Nucleus accumbens (tissue), 56 donors: ENCODE results near the gene RHPN2.
"Not testable (repeated sequence)": the region's sequence is repeated elsewhere in the genome, so short reads cannot be mapped to it uniquely, and the experiment has no call there.

ENCODE experiments used
- DNase-seq, 56 donors: peaks; one replicate each; lab custom pipeline; 2025; lab: John Stamatoyannopoulos, UW

Gene RHPN2

DNA sequence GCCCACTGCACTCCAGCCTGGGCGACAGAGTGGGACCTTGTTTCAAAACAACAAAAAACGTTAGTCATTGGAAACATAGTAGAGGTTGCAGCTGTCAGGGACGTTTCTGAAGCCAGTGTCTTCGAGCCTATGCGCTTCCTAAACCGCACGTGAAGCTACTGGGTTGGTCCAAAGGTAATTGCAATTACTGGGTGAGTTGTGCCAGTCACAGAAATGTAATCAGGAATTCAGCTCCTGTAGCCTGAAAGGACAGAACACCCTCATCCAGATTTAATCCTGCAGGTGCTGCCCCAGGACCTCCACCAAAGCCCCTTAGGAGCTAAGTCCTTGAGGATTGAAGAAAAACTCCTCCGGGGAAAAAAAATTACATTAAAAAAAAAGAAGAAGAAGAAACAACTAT is 2.4 kb upstream of the RHPN2 start:
- DNase-seq, result no peak

DNA sequence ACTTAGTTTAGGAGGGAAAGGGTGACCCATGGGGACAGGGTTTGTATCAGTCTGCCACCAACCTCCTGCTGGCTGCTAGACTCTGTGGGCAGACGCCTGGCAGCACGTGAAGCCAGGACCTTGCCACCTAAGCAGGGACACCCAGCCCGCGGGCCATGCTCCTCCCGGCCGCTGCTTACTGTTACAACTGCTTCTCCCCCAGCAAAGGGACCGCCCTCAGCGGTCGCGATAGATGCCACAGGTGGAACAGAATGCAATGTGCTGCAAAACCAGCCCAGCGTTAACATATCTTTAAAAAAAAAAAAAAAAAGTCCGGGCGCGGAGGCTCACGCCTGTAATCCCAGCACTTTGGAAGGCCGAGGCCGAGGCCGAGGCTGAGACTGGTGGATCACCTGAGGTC is 1.9 kb upstream of the RHPN2 start:
- DNase-seq, result no peak

DNA sequence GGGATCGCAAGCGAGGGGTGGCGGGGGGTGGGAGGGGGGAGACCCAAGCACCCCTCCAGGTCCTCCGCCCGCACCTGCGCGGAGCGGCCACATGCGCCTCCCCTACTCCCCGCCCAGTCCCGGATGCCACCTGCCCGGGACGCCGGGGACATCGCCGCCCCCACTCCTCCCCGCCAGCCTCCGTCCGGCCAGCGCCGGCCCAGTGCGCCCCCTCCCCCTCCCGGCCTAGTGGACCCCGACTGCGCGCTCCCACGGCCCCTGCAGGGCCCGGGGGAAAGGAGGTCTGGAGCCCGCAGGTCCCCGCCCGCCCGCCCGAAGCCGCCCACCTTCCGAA is 263 bp downstream of the RHPN2 start:
- no peak for DNase-seq

DNA sequence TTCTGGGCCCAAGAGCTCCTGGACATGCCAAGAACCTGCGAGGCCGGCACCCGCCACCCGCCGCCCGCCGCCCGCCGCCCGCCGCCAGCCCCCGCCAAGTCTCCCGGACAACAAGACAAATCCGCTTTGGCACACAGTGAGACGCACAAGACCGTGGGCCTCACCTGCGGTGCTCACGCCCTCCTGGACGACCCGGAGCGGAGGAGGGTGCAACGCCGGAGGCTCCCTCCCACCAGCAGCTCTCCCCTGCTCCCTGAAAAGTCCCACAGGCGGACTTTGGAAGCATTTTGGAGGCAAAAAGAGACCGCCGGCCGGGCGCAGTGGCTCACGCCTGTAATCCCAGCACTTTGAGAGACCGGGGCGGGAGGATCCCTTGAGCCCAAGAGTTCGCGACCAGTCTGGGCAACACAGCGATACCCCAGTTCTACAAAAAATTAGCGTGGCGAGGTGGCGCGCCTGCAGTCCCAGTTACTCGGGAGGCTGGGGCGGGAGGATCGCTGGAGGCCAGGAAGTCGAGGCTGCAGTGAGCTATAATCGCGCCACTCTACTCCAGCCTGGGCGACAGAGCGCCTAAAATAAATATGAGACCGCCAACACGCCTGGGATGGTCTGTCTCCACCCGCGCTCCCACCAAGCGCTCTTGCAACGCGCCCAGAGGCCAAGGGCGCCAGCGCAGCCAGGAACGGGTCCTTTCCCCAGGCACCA is 783 bp downstream of the RHPN2 start:
- peak in 1 of 56 donors; percentile 21 for DNase-seq

DNA sequence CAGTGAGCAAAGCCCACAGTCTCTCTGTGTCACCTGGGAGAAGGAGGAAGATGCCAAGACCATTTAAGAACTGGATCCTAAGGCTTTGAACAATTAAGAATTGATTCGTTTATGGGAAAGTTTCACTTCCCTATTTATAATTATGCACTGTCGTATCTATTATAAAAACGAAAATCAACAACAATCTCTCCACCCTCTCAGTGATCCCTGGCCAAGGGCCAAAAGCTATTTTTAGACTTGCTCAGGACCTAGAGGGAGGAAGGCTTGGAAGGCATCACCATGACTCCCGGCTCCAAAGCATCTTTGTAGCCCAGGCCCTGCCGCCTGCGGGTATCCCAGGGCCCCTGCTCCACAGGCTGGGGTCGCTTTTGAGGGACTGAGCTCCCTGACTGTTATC is 1.3 kb downstream of the RHPN2 start:
- DNase-seq, result peak in 4 of 56 donors; percentile 4 to 35 (median 18)

DNA sequence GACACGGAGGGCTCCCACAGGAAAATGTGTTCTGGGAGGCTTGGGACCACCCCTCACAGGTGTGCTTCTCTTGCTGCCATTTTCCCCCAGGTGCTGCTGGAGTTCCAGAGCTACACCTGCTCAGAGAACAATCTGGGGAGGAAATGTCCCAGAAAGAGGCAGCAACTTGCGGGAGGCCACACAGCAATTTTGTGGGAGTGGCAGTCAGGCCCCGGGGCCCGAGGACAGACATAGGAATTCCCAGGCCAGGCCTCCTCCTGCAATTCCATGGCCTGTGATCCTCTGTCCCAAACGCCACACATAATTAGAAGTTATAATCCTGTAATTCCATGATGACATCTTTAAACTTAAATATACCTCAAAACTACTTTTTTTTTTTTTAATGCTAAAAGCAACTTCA is 1.8 kb downstream of the RHPN2 start:
- no peak for DNase-seq

DNA sequence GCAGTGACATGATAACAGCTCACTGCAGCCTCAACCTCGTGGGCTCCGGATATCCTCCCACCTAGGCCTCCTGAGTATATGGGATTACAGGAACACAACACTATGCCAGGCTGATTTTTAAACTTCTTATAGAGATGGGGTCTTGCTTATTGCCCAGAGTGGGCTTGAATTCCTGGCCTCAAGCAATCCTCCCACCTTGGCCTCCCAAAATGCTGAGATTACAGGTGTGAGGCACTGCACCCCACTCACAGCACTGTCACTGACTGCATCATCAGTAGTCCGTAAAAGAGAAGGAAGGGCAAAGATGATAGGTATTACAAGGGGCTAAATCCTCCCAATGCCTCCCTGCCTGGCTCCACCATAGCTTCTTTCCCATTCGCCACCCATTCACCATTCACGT is 4.1 kb downstream of the RHPN2 start:
- DNase-seq, result no peak

DNA sequence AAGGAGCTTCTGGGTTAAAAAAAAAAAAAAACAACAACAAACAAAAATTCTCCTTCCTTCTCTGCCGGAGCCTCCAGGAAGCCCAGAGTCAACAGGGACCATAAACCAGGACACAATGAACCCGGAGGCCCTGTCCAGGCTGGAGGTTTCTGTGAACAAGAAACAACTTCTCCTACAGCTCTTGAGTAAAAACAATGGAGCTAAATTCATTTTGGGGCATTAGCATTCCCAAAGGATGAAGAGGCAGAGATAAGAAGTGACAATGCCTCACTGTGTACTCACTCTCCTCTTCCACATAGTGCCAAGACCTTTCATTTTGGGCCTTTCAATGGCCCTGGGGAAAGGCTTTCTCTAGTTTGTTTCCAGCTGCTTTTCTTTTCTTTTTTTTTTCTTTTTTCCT is 9.0 kb downstream of the RHPN2 start:
- no peak for DNase-seq

DNA sequence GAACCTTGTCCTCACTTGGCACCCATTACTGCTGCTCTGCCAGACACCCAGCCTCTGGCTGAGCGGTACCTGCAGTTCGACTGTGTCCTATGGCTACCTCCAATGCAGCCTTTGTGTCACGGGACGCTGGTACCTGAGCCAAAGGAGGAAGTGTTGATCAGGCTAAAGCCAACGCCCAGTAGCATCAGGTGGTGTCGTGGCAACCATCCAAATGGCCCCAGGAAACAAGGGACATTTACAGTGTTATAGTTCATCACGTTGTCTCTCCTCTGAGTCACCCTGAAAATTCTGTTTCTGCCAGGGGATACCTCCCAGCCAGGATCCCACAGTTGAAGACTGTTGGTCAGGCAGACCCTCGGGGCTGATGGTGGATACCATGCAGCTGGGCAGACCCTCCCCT is 10.1 kb downstream of the RHPN2 start:
- no peak for DNase-seq

DNA sequence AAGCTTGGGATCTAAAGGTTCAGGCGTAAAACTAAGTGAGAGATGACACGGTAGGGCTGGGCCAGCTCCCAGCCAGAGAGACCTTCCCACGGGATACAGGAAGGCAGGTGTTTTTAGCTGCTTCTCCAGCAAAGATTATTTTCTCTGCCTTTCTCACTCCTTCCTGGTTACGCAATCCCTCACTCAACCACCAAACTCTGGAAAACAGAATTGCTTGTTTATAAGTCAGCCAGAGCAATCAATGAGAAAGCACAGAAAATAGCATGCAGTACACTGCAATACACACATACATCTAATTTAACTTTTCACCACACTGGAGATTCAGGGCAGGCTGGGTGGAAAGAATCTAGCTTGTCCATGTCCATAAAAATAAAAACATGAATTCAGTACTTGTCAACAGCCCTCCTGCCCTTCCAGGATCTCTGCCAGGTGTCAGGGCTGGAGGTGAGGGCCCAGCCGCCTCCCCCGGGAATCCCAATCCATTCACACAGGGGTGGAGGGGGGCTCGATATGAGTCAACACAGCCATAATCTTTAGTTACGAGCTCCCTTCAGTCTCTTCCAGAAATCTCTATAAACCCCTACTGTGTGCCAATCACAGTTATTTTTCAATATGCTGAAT is 12.2 kb downstream of the RHPN2 start:
- no peak for DNase-seq

DNA sequence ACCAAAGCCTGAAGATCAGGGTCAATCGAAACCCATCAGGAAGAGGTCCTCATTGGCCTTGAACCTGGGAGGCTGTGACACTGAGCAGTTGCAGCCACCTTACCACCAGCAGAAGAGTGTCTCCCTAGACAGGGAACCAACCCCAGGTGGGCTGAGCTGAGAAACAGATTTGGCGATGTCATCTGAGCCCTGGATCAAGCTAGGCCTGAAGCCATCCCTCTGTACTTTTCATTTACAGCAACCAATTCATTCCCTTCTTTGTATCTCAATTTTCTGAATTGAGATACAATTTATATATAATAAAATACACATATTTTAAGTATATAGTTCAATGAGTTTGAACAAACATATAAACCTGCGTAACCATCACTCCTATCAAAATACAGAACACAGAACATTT is 14.6 kb downstream of the RHPN2 start:
- no peak for DNase-seq

DNA sequence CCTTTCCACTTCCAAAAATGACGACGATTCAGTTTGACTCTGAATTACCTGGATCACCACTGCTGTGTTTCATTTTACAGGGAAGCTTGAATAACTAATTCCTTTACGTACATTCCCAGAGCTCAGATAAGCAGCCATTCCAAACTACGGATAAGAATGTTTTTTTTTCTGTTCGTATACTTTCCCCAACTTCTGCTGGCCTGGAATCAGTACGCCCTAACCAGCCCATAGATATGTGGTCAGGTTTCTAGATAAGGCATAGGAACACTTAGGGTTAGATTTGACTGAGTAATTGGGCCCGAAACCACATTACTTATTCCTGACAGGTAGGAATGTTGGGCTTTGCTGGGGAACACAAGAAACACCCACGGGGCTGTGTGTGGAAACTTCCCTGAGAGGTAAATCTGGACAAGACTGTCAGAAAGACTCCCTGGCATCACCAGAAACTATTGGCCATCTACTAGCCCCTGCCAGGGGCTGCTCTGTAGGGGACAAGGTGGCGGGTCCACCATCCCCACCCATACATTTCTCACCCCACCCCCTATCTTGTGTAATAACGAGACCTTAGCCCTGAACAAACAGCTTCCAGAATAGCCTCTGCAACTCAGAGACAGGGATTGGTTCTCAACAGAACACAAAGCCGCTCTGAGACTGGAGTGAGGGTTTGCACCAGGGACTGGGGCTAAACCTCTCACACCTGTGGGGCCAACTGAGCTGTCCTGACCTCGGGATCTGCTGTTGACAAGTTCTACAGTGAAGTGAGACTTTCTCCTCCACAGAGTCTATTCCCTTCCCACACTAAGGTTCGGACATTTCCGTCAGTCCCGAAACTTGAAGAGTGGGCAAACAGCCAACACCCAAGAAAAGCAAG is 15.6 kb downstream of the RHPN2 start:
- no peak for DNase-seq

DNA sequence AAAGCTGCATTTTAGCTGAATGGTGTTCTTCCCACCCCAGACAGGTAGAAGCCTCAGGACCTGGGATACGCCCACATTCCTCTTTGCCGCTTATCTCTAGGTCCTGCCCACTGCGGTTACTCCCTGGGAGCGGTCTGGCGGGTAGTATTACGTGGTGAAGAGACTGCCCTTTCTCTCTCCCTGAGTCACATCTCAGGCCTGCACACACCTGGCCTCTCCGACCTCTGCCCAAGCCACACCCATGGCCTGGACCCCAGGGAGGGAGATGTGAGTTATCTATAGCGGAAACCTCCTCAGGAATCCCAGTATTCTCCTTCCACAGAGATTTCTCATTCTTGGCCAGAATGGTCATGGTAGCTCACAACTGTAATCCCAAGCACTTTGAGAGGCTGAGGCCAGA is 17.3 kb downstream of the RHPN2 start:
- no peak for DNase-seq

DNA sequence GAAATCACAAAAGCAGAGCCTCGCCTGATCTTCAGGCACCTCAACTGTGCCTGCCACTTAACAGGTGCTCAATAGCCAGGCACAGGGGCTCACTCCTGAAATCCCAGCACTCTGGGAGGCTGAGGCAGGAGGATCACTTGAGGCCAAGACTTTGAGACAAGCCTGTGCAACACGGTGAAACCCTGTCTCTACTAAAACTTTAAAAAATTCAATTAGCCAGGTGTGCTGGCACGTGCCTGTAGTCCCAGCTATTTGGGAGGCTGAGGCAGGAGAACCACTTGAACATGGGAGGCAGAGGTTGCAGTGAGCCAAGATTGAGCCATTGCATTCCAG is 22.9 kb downstream of the RHPN2 start:
- not testable (repeated sequence) for DNase-seq

DNA sequence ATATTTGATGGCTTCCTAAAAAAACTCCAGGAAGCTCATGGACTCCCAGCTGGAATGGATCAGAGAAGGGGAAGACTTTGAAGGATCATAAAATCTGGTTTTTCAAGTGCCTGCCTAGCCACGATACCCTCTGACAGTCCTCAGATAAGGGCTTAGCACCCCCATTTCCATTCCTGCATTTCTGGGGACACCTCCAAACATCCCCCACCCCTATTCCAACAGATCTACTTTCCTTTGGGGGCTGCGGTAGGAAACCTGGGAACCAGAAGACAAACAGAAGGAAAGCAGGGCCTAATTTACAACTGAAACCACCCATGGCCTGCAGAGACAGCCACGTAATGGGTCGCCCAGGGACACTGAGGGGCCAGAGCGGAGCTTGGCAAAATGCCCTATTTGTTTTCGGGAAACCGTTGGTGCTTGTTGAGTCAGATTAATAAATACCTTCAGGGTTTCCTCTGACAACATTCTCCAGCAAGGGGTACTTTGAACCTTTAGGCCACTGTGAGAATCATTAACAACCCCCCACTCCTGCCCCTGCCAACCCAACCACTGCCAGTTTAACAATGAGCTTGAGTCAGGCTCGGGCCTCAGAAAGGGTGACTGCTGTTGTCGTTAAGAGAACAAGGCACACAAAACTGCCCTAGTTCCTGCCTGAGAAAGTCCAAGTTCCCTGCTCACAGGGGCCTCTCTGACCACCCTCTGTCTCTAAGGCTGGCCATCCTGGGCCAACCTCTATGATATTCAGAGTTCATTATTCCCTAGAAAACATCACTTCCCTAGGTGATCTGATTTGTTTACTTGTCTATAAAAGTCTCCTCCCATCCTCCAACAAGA is 23.5 kb downstream of the RHPN2 start:
- peak in 27 of 56 donors; percentile 1 to 50 (median 29) for DNase-seq

DNA sequence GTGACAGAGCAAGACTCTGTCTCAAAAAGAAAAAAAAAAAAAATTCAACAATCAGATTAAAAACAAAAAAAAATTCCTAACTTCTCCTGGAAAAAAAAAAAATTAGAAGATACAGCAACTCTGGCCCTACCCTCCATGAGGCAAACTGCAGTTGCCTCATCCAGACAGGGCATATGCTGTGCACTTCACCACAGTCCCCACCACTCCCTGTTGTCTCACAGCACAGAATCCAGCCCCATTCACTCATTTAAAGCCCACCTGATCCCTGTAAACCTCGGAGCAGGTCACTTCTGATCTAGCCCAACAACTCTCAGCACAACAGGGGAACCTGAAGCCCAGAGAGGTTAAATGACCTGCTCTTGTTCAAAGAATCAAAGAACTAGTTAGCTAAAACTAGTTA is 24.9 kb downstream of the RHPN2 start:
- no peak for DNase-seq

DNA sequence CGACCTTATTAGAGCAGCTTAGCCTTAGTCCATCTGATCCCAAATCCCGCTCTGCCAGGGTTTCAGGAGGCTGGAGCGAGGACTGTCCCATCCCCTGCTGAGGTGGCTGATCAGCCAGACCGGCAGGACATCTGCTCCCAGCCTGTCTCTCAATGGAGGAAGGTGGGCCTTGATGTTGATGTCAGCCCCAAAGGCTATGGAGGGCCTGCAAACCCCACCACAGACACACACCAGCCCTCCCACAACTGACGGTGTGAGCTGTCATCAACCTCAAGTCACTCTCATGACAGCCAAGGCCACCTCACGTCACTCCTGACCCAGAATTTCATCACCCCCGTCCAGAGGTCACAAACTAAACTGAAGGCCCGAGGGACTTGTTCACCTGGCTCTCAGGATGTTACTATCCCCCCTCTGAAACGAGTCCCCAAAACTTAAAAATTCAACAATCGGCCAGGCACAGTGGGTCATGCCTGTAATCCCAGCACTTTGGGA is 25.5 kb downstream of the RHPN2 start:
- no peak for DNase-seq

DNA sequence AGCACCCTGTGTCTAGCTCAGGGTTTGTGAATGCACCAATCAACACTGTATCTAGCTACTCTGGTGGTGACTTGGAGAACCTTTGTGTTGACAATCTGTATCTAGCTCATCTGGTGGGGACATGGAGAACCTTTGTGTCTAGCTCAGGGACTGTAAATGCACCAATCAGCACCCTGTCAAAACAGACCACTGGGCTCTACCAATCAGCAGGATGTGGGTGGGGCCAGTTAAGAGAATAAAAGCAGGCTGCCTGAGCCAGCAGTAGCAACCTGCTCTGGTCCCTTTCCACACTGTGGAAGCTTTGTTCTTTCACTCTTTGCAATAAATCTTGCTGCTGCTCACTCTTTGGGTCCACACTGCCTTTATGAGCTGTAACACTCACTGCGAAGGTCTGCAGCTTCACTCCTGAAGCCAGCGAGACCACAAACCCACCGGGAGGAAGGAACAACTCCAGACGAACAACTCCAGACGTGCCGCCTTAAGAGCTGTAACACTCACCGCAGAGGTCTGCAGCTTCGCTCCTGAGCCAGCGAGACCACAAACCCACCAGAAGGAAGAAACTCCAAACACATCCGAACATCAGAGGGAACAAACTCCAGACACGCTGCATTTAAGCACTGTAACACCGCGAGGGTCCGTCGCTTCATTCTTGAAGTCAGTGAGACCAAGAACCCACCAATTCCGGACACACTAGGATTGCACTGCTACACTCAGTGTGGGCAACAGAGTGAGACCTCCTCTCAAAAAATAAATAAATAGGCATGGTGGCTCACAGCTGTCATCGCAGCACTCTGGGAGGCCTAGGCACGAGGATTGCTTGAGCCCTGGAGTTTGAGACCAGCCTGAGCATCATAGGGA is 27.3 kb downstream of the RHPN2 start:
- DNase-seq, result not testable (repeated sequence)

DNA sequence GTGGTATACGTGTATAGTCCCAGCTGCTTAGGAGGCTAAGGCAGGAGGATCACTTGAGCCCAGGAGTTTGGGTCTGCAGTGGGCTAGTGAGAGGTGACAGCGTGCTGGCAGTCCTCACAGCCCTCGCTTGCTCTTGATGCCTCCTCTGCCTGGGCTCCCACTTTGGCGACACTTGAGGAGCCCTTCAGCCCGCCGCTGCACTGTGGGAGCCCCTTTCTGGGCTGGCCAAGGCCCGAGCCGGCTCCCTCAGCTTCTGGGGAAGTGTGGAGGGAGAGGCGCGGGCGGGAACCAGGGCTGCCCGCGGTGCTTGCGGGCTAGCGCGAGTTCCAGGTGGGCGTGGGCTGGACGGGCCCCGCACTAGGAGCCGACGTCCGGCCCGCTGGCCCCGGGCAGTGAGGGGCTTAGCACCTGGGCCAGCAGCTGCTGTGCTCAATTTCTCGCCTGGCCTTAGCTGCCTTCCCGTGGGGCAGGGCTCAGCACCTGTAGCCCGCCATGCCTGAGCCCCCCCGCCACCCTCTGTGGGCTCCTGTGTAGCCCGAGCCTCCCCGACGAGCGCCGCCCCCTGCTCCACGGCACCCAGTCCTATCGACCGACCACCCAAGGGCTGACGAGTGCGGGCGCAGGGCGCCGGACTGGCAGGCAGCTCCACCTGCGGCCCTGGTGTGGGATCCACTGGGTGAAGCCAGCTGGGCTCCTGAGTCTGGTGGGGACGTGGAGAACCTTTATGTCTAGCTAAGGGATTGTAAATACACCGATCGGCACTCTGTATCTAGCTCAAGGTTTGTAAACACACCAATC is 28.1 kb downstream of the RHPN2 start:
- DNase-seq, result not testable (repeated sequence)
